Ovary (tissue), 3 donors: ENCODE results near the gene TRIM61.

Experiments used
- CTCF ChIP-seq, 3 donors: fragments of 450-650 bp in 2 of 3; fragments of 200-600 bp in 1 of 3; IDR thresholded peaks; one replicate each; pipeline versions ENCODE4 v1.5.1 to v1.8.0; 2016 to 2022; ENCODE audit warnings: antibody characterized with exemption in 3 of 3, mild to moderate bottlenecking in 1 of 3
- EP300 ChIP-seq: sonication (generic); formaldehyde crosslinking; IDR thresholded peaks from one replicate; pipeline ENCODE4 v1.6.1; 2017; ENCODE audit warnings: antibody characterized with exemption
- POLR2A ChIP-seq: fragments of 450-650 bp; IDR thresholded peaks from one replicate; pipeline ENCODE4 v1.6.1; 2017; ENCODE audit warnings: antibody characterized with exemption, mild to moderate bottlenecking, moderate library complexity
- donor health status: DM: no; HTN: no; CAD: no.

GRCh38 chr4:164930647-164931046, 46.8 kb downstream of the TRIM61 start:
- TF ChIP-seq POLR2A (no peak), CTCF (IDR thresholded peaks at IDR 0.05) (no peak), EP300 (no peak)
